Measurements from ENCODE around the gene ADAM33. TPM values are rescaled to one million over a fixed set of nuclear protein-coding genes. Genes with fewer than 3 reads are reported as not detected.

The ADAM33 gene
- total RNA-seq, 1 experiment from 2014 or later = not detected

DNA sequence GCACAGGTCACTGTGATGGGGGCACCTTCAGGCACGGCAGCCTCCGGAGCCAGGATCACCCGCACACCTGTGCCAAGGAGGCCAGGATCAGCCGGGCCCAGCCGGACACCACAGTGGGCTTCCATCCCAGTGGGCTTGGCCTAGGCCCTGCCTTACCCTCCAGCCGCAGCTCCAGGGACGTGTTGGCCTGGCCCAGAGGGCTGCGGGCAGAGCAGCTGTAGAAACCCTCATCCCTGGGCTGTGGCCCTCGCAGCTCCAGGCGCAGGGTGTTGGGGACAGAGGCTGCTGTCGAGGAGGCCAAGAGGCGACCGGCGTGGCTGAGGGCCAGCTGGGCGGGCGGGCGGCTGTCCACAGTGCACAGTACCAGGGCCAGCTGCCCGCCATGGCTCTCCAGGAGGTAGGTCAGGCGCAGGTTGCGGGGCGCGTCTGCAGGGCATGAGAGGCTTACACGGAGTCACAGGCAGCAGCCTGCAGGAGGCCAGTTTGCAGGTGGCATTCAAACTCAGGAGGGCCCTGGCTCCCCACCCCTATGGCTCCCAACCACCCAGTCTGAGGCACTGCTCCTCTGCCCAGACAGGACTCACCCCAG, 11.0 kb upstream of the ADAM33 start:
- H3K4me1 ChIP-seq (replicated peaks; ENCODE audit: insufficient read depth) = no peaks in the 10 kb centered on the region
- no peak overlapping the region for H3K27ac ChIP-seq
- intact Hi-C loops (cut with micrococcal nuclease; ENCODE audit: unreplicated experiment) = no loop called here
- ChIA-PET POLR2A (ENCODE audit: unreplicated experiment) (no interaction called here), CTCF (interaction anchor here (0.6 kb wide), 1 partner anchor 126 kb away, joined by 5 read pairs; no protein-coding TSS in a partner anchor)
- H3F3A ChIP-seq (ENCODE audit: insufficient read depth, low read depth) = no peaks in the 10 kb centered on the region
- peaks cover 3% of the 10 kb centered on the region; the same call in 1 of the 2 replicates for H3K27me3 ChIP-seq (ENCODE audit: insufficient read depth, low read depth)
- no peak for DNase-seq
- TF ChIP-seq, protein P1, sequence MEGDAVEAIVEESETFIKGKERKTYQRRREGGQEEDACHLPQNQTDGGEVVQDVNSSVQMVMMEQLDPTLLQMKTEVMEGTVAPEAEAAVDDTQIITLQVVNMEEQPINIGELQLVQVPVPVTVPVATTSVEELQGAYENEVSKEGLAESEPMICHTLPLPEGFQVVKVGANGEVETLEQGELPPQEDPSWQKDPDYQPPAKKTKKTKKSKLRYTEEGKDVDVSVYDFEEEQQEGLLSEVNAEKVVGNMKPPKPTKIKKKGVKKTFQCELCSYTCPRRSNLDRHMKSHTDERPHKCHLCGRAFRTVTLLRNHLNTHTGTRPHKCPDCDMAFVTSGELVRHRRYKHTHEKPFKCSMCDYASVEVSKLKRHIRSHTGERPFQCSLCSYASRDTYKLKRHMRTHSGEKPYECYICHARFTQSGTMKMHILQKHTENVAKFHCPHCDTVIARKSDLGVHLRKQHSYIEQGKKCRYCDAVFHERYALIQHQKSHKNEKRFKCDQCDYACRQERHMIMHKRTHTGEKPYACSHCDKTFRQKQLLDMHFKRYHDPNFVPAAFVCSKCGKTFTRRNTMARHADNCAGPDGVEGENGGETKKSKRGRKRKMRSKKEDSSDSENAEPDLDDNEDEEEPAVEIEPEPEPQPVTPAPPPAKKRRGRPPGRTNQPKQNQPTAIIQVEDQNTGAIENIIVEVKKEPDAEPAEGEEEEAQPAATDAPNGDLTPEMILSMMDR (conservative IDR thresholded peaks at IDR 0.05) = no peak
- no peak for TF ChIP-seq EZH2 (IDR thresholded peaks at IDR 0.05; ENCODE audit: low read depth)
- no peaks in the 10 kb centered on the region for H4K20me1 ChIP-seq (ENCODE audit: insufficient read depth)
- no peak overlapping the region for H2AFZ ChIP-seq
- no peak overlapping the region for H3K4me2 ChIP-seq
- no peak overlapping the region for H3K4me3 ChIP-seq
- H3K9me3 ChIP-seq (ENCODE audit: insufficient read depth, low read depth) = peaks cover 4% of the 10 kb centered on the region; the same call in 1 of the 2 replicates
- no peaks in the 10 kb centered on the region for H3K79me2 ChIP-seq (ENCODE audit: low read depth)
- no TSS peak for BruUV-seq (replicated peaks)
- no peaks in the 10 kb centered on the region for H3K36me3 ChIP-seq (ENCODE audit: low read depth)
- no peaks in the 10 kb centered on the region for H3K9me2 ChIP-seq (ENCODE audit: insufficient read depth)

DNA sequence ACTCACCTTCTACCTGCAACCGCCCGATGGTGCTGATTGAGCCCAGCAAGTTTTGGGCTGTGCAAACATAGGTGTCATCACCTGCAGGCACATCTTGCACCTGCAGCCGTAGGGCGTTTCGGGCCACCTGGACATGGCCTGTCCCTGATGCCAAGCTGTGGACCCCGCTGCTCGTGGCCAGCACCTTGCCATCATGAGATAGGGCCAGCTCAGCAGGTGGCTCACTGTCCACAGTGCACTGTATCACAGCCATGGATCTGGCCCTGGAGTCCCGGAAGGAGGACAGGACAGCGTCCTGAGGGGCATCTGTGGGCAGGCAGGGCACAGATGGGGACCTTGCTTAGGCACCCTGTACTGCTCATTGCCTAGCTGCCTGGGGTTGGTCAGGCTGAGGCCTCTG, 10.1 kb upstream of the ADAM33 start:
- intact Hi-C loops (cut with micrococcal nuclease; ENCODE audit: unreplicated experiment) = no loop called here
- Histone ChIP-seq H3K9me2 (ENCODE audit: insufficient read depth) (no peaks in the 10 kb centered on the region), H3F3A (ENCODE audit: insufficient read depth, low read depth) (no peaks in the 10 kb centered on the region), H3K4me3 (no peak overlapping the region), H3K27me3 (ENCODE audit: insufficient read depth, low read depth) (peaks cover 7% of the 10 kb centered on the region; the same call in 1 of the 2 replicates), H3K4me2 (no peak overlapping the region), H3K36me3 (ENCODE audit: low read depth) (no peaks in the 10 kb centered on the region), H3K79me2 (ENCODE audit: low read depth) (no peaks in the 10 kb centered on the region), H4K20me1 (ENCODE audit: insufficient read depth) (no peaks in the 10 kb centered on the region), H2AFZ (no peak overlapping the region), H3K27ac (no peak overlapping the region), H3K9me3 (ENCODE audit: insufficient read depth, low read depth) (peaks cover 4% of the 10 kb centered on the region; the same call in 1 of the 2 replicates), H3K4me1 (replicated peaks; ENCODE audit: insufficient read depth) (no peaks in the 10 kb centered on the region)
- DNase-seq = no peak
- CTCF ChIA-PET = interaction anchor here (0.6 kb wide), 1 partner anchor 127 kb away, joined by 5 read pairs; no protein-coding TSS in a partner anchor
- BruUV-seq (replicated peaks) = no TSS peak
- POLR2A ChIA-PET (ENCODE audit: unreplicated experiment) = no interaction called here
- TF ChIP-seq EZH2 (IDR thresholded peaks at IDR 0.05; ENCODE audit: low read depth) = no peak
- TF ChIP-seq, protein P1 (conservative IDR thresholded peaks at IDR 0.05) = no peak

DNA sequence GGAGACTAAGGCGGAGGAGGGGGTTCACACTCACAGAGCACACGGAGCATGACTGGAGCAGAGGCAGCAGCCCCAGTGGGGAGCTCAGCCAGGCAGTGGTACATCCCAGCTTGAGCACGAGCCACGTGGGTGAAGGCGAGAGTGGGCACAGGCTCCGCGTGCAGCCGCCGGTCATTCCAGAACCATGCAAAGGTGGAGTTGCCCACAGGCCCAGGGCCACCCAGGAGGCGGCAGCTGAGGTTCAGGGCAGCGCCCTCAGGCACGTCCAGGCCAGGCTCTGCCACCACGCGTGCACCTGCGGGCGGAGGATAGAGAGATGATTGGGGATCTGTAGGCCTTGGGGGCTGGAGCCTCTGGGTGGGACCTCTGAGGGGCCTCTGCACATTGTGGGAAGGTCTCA, 9.5 kb upstream of the ADAM33 start:
- H3K4me3 ChIP-seq = no peak overlapping the region
- peaks cover 13% of the 10 kb centered on the region; the same call in 1 of the 2 replicates for H3K27me3 ChIP-seq (ENCODE audit: insufficient read depth, low read depth)
- ChIA-PET POLR2A (ENCODE audit: unreplicated experiment) (no interaction called here), CTCF (no interaction called here)
- intact Hi-C loops (cut with micrococcal nuclease; ENCODE audit: unreplicated experiment) = no loop called here
- H3K4me2 ChIP-seq = no peak overlapping the region
- H3K9me2 ChIP-seq (ENCODE audit: insufficient read depth) = no peaks in the 10 kb centered on the region
- no peaks in the 10 kb centered on the region for H3K4me1 ChIP-seq (replicated peaks; ENCODE audit: insufficient read depth)
- H4K20me1 ChIP-seq (ENCODE audit: insufficient read depth) = no peaks in the 10 kb centered on the region
- H3K27ac ChIP-seq = no peak overlapping the region
- TF ChIP-seq, protein P1 (conservative IDR thresholded peaks at IDR 0.05) = no peak
- no peak for TF ChIP-seq EZH2 (IDR thresholded peaks at IDR 0.05; ENCODE audit: low read depth)
- no peak overlapping the region for H2AFZ ChIP-seq
- no peaks in the 10 kb centered on the region for H3K79me2 ChIP-seq (ENCODE audit: low read depth)
- BruUV-seq (replicated peaks) = no TSS peak
- no peaks in the 10 kb centered on the region for H3K36me3 ChIP-seq (ENCODE audit: low read depth)
- H3K9me3 ChIP-seq (ENCODE audit: insufficient read depth, low read depth) = peaks cover 2% of the 10 kb centered on the region; the same call in 1 of the 2 replicates
- no peaks in the 10 kb centered on the region for H3F3A ChIP-seq (ENCODE audit: insufficient read depth, low read depth)
- DNase-seq = no peak
